ENCODE data around the gene DCAF10.
"Not testable (repeated sequence)": the region's sequence is repeated elsewhere in the genome, so short reads cannot be mapped to it uniquely, and the experiment has no call there.

DCAF10 gene

DNA sequence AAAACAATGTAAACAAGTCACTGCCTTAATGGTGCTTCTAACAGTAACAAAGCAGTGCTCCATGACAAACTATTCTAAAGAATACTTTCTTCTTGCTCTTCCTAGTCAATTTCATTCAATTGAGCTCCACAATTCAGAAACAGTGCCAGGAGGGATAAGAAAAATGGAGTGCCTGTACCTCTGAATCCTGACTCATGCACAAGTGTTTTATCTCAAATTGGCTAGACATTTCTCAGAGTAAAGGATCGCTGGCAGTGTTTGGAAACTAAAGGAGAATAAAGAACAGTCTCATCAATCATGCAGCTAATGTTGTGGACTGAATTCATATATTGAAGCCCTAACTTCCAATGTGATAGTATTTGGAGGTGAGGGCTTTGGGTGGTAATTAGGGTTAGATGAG, 75.8 kb downstream of the DCAF10 start:
- no peak overlapping the region for H3K4me3 Mint-ChIP-seq
- no peaks in the 10 kb centered on the region for H3K9me3 Mint-ChIP-seq
- H3K27ac Mint-ChIP-seq, result no peak overlapping the region
- peaks cover 10% of the 10 kb centered on the region for H3K36me3 Mint-ChIP-seq
- no peaks in the 10 kb centered on the region for H3K27me3 Mint-ChIP-seq
- H3K4me1 Mint-ChIP-seq, result no peaks in the 10 kb centered on the region

DNA sequence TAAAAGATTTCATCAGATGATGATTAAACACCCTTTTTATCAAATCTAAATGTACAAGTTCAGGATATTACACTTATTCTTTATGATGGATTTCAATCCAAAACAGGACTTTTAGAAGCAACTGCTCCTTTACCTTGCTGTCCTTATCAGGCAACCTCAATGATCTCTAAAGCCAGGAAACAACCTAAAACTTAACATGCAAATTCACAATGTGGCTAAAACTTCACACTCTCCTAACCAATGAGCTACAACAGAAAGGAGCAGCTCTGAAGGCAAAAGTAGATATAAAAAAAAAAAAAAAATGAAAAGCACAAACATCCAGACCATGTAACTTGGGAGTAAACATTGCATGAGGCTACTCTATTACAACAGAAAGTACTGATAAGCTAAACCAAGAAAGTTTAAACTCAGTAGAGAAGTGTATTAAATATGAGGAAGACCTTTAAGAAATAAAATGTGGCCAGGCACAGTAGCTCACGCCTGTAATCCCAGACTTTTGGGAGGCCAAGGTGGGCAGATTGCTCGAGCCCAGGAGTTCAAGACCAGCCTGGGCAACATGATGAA, 80.4 kb downstream of the DCAF10 start:
- H3K27me3 Mint-ChIP-seq, result no peaks in the 10 kb centered on the region
- no peaks in the 10 kb centered on the region for H3K9me3 Mint-ChIP-seq
- no peak overlapping the region for H3K4me3 Mint-ChIP-seq
- H3K27ac Mint-ChIP-seq, result no peak overlapping the region
- peaks cover 13% of the 10 kb centered on the region for H3K36me3 Mint-ChIP-seq
- H3K4me1 Mint-ChIP-seq, result no peaks in the 10 kb centered on the region

DNA sequence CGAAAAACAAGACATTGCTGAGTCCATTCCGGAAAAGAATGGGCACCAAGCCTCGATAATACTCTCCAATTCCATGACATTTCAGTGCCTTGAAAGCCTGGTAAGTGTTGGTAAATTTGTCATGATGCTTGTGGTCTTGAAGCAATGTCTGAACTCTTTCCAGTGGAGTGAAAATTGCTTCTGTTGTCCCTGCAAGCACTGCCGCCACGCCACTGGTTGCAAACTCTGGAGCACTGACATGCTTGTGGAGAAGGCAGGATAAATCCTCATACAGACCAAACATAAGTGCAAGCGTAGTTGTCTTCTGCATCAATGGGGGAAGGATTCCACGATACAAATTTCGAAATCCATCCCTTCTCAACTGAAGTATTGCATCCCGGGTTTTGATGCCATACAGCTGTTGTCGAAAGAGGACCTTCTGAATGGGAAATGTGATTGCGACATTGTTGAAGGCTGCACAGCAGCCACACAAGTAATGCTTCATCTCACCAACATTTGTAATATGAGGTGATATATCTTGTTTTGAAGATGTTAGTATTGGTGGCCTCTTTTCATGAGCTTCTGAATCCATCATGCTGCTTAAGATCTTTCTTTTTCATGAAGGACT, 87.5 kb downstream of the DCAF10 start:
- not testable (repeated sequence) for H3K27me3 Mint-ChIP-seq, H3K9me3 Mint-ChIP-seq, H3K4me3 Mint-ChIP-seq, H3K27ac Mint-ChIP-seq, H3K4me1 Mint-ChIP-seq
- peaks cover 18% of the 10 kb centered on the region for H3K36me3 Mint-ChIP-seq

DNA sequence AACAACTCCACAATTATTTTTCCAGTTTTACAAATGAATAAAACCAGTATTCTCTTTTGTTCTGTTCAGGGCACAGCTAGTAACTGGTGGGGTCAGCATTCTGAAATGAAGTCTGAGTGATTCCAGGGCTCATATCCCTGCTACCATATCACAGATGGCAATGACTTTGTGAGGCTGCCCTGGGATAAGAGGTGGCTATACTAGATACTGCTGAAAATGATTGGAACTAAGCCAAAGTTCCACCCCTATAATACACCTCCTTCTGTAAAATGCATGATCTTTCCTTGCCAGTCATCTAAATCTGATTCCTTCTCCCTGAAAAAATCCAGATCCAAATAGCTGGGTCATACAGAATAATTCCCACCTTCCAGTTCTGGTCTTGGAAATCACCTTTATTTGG, 88.9 kb downstream of the DCAF10 start:
- no peaks in the 10 kb centered on the region for H3K27me3 Mint-ChIP-seq
- H3K9me3 Mint-ChIP-seq, result no peaks in the 10 kb centered on the region
- no peak overlapping the region for H3K27ac Mint-ChIP-seq
- H3K4me3 Mint-ChIP-seq, result no peak overlapping the region
- H3K4me1 Mint-ChIP-seq, result no peaks in the 10 kb centered on the region
- peaks cover 25% of the 10 kb centered on the region for H3K36me3 Mint-ChIP-seq

DNA sequence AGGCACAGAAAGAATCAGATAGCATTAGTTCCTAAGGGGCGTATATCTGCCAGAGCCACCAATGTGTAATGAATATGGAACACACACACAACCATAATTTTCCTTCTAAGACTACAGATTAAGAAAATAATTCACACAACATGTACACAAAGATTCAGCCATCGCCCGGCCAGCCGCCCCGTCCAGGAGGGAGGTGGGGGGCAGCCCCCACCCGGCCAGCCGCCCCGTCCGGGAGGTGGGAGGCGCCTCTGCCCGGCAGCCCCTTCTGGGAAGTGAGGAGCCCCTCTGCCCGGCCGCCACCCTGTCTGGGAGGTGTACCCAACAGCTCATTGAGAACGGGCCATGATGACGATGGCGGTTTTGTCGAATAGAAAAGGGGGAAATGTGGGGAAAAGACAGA, 90.4 kb downstream of the DCAF10 start:
- not testable (repeated sequence) for H3K27me3 Mint-ChIP-seq, H3K27ac Mint-ChIP-seq, H3K4me3 Mint-ChIP-seq, H3K4me1 Mint-ChIP-seq, H3K9me3 Mint-ChIP-seq
- H3K36me3 Mint-ChIP-seq, result peaks cover 26% of the 10 kb centered on the region

- Mint-ChIP-seq H3K4me1 (no peaks in the 10 kb centered on the region), H3K27me3 (no peaks in the 10 kb centered on the region), H3K9me3 (no peaks in the 10 kb centered on the region), H3K36me3 (peaks cover 25% of the 10 kb centered on the region), H3K27ac (no peak overlapping the region), H3K4me3 (no peak overlapping the region)
These were observed 91.5 kb downstream of the DCAF10 start for GRCh38 chr9:37892063-37892462.

DNA sequence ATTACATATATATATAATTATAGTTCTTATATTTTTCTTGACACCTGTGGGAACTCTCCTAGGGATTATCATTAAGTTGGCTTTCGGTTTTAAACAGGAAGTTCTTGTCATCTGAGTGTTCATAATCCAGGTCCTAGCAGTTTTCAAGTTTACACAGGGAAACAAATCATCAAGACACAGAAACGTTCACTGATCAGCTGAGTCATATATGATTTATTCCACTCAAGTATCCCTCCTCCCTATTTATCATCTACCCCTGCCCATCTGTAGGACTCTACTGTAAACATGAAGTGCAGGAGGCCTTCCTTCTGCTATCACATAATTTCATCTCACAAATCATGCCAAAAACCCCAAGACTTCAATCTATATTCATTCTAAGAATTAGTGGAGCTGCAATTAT, 97.1 kb downstream of the DCAF10 start:
- H3K4me1 Mint-ChIP-seq, result peaks cover 11% of the 10 kb centered on the region
- H3K36me3 Mint-ChIP-seq, result peaks cover 15% of the 10 kb centered on the region
- H3K9me3 Mint-ChIP-seq, result no peaks in the 10 kb centered on the region
- H3K27me3 Mint-ChIP-seq, result no peaks in the 10 kb centered on the region
- H3K27ac Mint-ChIP-seq, result no peak overlapping the region
- no peak overlapping the region for H3K4me3 Mint-ChIP-seq

DNA sequence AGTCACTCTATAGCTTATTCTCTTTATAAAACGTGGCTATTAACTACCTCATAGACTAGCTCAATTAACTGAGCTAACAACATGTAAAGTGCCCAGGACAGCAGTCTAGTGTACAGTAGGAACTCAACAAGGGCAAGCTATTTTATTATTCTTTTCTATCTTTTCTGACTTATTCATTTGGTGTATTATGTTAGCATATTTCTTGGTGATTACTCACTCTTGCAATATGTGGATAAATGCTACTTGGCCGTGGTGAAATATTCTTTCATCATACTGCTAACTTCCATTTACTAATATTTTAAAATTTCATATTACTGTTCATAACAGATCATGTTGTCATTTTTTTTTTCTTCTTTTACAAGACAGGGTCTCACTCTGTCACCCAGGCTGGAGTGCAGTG, 98.4 kb downstream of the DCAF10 start:
- H3K27ac Mint-ChIP-seq, result no peak overlapping the region
- H3K36me3 Mint-ChIP-seq, result peaks cover 8% of the 10 kb centered on the region
- no peaks in the 10 kb centered on the region for H3K9me3 Mint-ChIP-seq
- H3K4me3 Mint-ChIP-seq, result no peak overlapping the region
- peaks cover 15% of the 10 kb centered on the region for H3K4me1 Mint-ChIP-seq
- H3K27me3 Mint-ChIP-seq, result no peaks in the 10 kb centered on the region

DNA sequence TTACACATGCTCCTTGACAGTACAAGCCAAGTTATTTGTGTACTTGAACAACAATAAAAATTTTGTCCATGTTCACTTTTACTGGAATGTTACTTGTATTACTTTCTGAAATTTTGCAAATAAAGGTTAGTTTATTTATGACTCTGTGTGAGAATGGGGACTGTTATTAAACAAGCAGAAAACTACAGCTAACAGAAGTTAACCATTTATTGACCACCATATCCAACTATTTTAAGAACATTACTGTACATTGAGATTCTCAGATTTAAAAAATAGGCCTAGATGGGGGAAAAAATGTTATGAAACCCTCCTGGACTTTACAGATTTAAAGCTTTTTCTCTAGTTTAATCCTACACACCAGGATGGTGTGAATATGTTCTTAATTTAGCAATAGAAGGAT, 101.5 kb downstream of the DCAF10 start:
- Mint-ChIP-seq H3K9me3 (no peaks in the 10 kb centered on the region), H3K4me1 (peaks cover 23% of the 10 kb centered on the region), H3K36me3 (peaks cover 4% of the 10 kb centered on the region), H3K27me3 (no peaks in the 10 kb centered on the region), H3K4me3 (no peak overlapping the region), H3K27ac (no peak overlapping the region)

DNA sequence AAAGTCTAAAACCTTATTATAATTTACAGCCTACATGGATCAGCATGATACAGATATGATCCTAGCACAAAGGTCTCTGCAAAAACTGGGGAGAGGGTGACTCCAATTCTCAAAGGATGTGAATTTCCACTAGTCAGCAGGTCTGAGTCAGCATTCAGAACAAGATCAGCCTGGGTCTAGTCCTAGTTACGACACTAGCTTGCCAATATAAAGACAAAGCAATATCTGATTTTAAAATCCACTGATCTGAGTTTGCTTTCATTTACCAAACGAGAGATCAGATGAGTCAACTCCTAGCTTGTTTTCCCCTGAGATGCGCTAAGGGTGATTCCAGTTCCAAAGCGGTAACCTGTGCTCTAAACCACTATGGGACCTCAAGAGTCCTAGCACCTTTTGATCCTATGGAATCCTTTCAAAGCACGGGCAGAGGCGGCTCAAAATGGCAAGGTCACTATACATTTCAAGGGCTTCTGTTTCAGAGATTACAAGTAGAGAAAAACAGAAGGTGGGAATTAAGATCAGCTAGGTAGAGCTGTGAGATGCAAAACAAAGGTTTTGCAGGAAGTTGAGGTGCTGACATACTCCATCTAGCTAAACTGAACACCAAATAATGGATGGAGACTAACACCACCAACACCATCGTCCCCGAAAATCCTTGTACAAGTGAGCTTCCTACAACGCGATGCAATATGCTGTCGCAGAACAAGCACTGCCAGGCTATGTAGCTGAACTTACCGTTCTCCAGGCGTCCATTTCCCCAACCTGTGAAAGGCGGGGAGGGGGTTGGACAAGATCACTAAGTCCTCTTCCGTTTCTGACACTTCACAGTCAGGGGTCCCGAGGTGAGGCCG, 102.4 kb downstream of the DCAF10 start:
- H3K36me3 Mint-ChIP-seq, result no peaks in the 10 kb centered on the region
- no peaks in the 10 kb centered on the region for H3K27me3 Mint-ChIP-seq
- peak overlapping the region; percentile 89 for H3K4me3 Mint-ChIP-seq
- H3K27ac Mint-ChIP-seq, result peak overlapping the region; percentile 83
- peaks cover 18% of the 10 kb centered on the region for H3K4me1 Mint-ChIP-seq
- no peaks in the 10 kb centered on the region for H3K9me3 Mint-ChIP-seq

DNA sequence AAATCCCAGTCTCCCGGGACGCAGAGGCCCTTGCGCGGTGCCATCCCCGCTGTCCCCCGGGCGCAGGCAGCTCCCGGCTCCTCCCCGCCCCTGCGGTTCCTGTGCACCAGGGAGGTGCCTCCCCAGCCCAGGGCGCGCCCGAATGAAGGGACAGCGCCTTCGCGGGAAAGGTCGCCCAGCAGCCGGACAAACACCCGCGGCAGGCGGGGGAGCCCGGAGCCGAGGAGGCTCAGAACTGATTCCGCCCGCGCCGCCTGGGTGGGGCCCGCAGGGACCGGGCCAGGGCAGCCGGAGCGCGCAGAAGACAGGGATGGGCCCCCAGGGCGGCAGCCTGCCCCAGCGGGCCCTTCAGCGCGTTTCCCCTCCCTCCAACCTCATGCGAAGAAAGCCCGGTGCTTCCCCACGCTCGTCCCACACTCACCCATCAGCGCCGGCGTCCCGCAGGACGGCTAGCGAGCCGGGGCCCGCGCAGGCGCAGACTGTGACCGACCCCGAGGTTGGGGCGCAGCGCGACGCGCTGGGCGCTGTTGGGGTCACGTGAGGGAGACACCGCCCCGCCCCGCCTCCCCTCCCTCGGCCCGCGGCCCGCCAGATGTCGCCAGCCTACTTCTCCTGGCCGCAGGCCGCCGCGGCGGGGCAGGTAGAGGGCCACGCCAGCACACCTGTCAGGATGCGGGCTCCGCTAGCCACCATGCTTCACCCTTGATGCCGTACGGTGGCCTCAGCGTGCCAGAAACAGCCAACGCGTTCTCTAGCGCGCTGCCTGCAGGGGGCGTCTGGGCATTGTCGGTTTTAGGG, 103.2 kb downstream of the DCAF10 start, which contains the start of gene SLC25A51:
Gene SLC25A51, minus strand, starts transcription at position 481 of the 798 bp plus-strand sequence. CDS start 15,577 bp downstream, outside the sequence.
- peak within 1 kb of the TSS; percentile 95 for H3K27ac Mint-ChIP-seq
- peak within 1 kb of the TSS; percentile 89 for H3K4me3 Mint-ChIP-seq
- no peaks in the 10 kb centered on the region for H3K9me3 Mint-ChIP-seq
- H3K4me1 Mint-ChIP-seq, result peaks cover 18% of the 10 kb centered on the region
- no peaks in the 10 kb centered on the region for H3K27me3 Mint-ChIP-seq
- H3K36me3 Mint-ChIP-seq, result no peaks in the 10 kb centered on the region

- Mint-ChIP-seq H3K36me3 (no peaks in the 10 kb centered on the region), H3K9me3 (no peaks in the 10 kb centered on the region), H3K4me3 (peak overlapping the region; percentile 89), H3K4me1 (peaks cover 18% of the 10 kb centered on the region), H3K27ac (peak overlapping the region; percentile 95), H3K27me3 (no peaks in the 10 kb centered on the region)
These were observed 104.0 kb downstream of the DCAF10 start for GRCh38 chr9:37904445-37905130.

DNA sequence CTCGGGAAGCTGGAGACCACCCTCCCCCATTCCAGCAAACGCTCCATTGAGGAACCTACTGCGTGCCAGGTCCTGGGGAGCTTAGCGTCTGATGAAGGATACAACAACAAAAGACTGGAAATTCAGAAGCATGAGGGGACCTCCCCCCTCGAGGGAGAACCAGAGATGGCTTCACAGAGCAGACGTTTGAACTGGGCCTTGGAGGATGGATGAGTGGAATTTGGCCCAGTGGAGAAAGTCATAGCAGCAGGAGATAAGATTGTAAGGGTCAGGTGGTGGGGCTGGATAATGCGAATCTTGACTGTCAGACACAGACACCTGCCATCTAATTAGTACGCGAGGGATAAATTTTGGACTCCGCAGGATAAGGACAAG, 104.5 kb downstream of the DCAF10 start:
- H3K27me3 Mint-ChIP-seq, result no peaks in the 10 kb centered on the region
- no peaks in the 10 kb centered on the region for H3K36me3 Mint-ChIP-seq
- no peak overlapping the region for H3K27ac Mint-ChIP-seq
- H3K4me3 Mint-ChIP-seq, result peak overlapping the region; percentile 89
- H3K4me1 Mint-ChIP-seq, result peaks cover 18% of the 10 kb centered on the region
- H3K9me3 Mint-ChIP-seq, result no peaks in the 10 kb centered on the region

- H3K27me3 Mint-ChIP-seq, result no peaks in the 10 kb centered on the region
- peak overlapping the region; percentile 19 for H3K4me3 Mint-ChIP-seq
- no peaks in the 10 kb centered on the region for H3K9me3 Mint-ChIP-seq
- H3K27ac Mint-ChIP-seq, result peak overlapping the region; percentile 82
- H3K4me1 Mint-ChIP-seq, result peaks cover 18% of the 10 kb centered on the region
- H3K36me3 Mint-ChIP-seq, result no peaks in the 10 kb centered on the region
These were observed 105.2 kb downstream of the DCAF10 start for GRCh38 chr9:37905776-37906175.

All from activated naive CD4-positive, alpha-beta T cell treated with anti-CD3 and anti-CD28 coated beads, Interleukin-2, amount 50 U/mL, for 24 hours (primary cell).